CD4-positive, alpha-beta T cell treated with Interleukin-6 for 4 hours (primary cell): Measurements from ENCODE around the gene OPHN1.
"Not testable (repeated sequence)": the region's sequence is repeated elsewhere in the genome, so short reads cannot be mapped to it uniquely, and the experiment has no call there.

Source experiments
- DNase-seq: peaks from one replicate; pipeline ENCODE4 v3.0.0-alpha.2; 2020; ENCODE audit warnings: mixed read lengths

The OPHN1 gene

GRCh38 chrX:68354879-68355628 lies 78.2 kb downstream of the OPHN1 start:
- no peak for DNase-seq

- DNase-seq, result no peak
Measured at GRCh38 chrX:68345025-68345424, 88.3 kb downstream of the OPHN1 start.

- no peak for DNase-seq
Measured at GRCh38 chrX:68343551-68343950, 89.7 kb downstream of the OPHN1 start.

- no peak for DNase-seq
Measured at GRCh38 chrX:68332201-68332731, 101.0 kb downstream of the OPHN1 start.

GRCh38 chrX:68326841-68327240 lies 106.5 kb downstream of the OPHN1 start:
- DNase-seq, result not testable (repeated sequence)

GRCh38 chrX:68307769-68308168 lies 125.5 kb downstream of the OPHN1 start:
- no peak for DNase-seq

GRCh38 chrX:68304602-68305001 lies 128.7 kb downstream of the OPHN1 start:
- DNase-seq, result no peak

GRCh38 chrX:68299898-68300297 lies 133.4 kb downstream of the OPHN1 start:
- DNase-seq, result no peak

GRCh38 chrX:68292471-68292870 lies 140.8 kb downstream of the OPHN1 start:
- DNase-seq, result no peak

GRCh38 chrX:68288127-68288526 lies 145.2 kb downstream of the OPHN1 start:
- no peak for DNase-seq

- DNase-seq, result no peak
Measured at GRCh38 chrX:68287419-68287818, 145.9 kb downstream of the OPHN1 start.

- DNase-seq, result no peak
Measured at GRCh38 chrX:68286980-68287379, 146.3 kb downstream of the OPHN1 start.

- DNase-seq, result no peak
Measured at GRCh38 chrX:68286076-68286475, 147.2 kb downstream of the OPHN1 start.

- DNase-seq, result no peak
Measured at GRCh38 chrX:68284281-68284904, 148.9 kb downstream of the OPHN1 start.

GRCh38 chrX:68273887-68274286 lies 159.4 kb downstream of the OPHN1 start:
- no peak for DNase-seq

GRCh38 chrX:68264793-68265192 lies 168.5 kb downstream of the OPHN1 start:
- DNase-seq, result not testable (repeated sequence)

- DNase-seq, result no peak
Measured at GRCh38 chrX:68261060-68261672, 172.1 kb downstream of the OPHN1 start.

- DNase-seq, result no peak
Measured at GRCh38 chrX:68256990-68257389, 176.3 kb downstream of the OPHN1 start.

- DNase-seq, result no peak
Measured at GRCh38 chrX:68254738-68255645, 178.3 kb downstream of the OPHN1 start.

- no peak for DNase-seq
Measured at GRCh38 chrX:68252664-68253063, 180.6 kb downstream of the OPHN1 start.

- no peak for DNase-seq
Measured at GRCh38 chrX:68249903-68250302, 183.4 kb downstream of the OPHN1 start.

GRCh38 chrX:68249401-68249831 lies 183.9 kb downstream of the OPHN1 start:
- DNase-seq, result no peak

GRCh38 chrX:68238568-68238967 lies 194.7 kb downstream of the OPHN1 start:
- DNase-seq, result no peak
